Stimulated activated CD8-positive, alpha-beta memory T cell treated with anti-CD3 and anti-CD28 coated beads, Interleukin-7, amount 100 ng/mL, for 4 hours (primary cell): ENCODE measurements around the gene TM6SF1.

ENCODE experiments used
- DNase-seq, 2 donors: peaks; one replicate each; pipeline ENCODE4 v3.0.0-alpha.2; 2020; ENCODE audit warnings: low read depth in 2 of 2

TM6SF1 gene

GRCh38 chr15:83174891-83175290 is 67.4 kb downstream of the TM6SF1 start:
- no peak for DNase-seq

- no peak for DNase-seq
These were observed 70.9 kb downstream of the TM6SF1 start for GRCh38 chr15:83178390-83178789.

- no peak for DNase-seq
These were observed 71.5 kb downstream of the TM6SF1 start for GRCh38 chr15:83178869-83179325.

GRCh38 chr15:83185561-83185960 is 78.1 kb downstream of the TM6SF1 start:
- no peak for DNase-seq
